B cell (primary cell): ENCODE measurements around the gene DNAJB8. TPM values are rescaled to one million over a fixed set of nuclear protein-coding genes. Genes with fewer than 3 reads are reported as not detected.

Experiments
- ATAC-seq: fragments of 200-7000 bp; cut with Tn5 transposase; one replicate; pipeline ENCODE4 v1.10.0; 2021; ENCODE audit warnings: low read depth, mild to moderate bottlenecking, moderate number of reproducible peaks, moderate library complexity
- CTCF ChIA-PET: fragments of 350-600 bp; sonication (Branson Sonifier 250); formaldehyde crosslinking; loops from one replicate; lab custom pipeline; 2021; ENCODE audit warnings: antibody characterized with exemption, inconsistent platforms; lab: Charles Lee
- POLR2A ChIA-PET: fragments of 350-600 bp; sonication (Branson Sonifier 250); formaldehyde crosslinking; loops from one replicate; lab custom pipeline; 2021; ENCODE audit warnings: antibody characterized with exemption; lab: Charles Lee
- DNase-seq: peaks from one replicate; pipeline ENCODE4 v3.0.0; 2013
- H2AFZ ChIP-seq: 2 replicates; pipeline ENCODE4 v1.6.1; 2012; ENCODE audit warnings: mild to moderate bottlenecking, low read depth, low read length; ENCODE audit not compliant: insufficient read depth, poor library complexity, severe bottlenecking
- H3K27ac ChIP-seq, 2 donors: 1 replicate in 1 of 2; 2 replicates in 1 of 2; pipeline ENCODE4 v1.5.1; 2012 to 2013; ENCODE audit warnings: low read length in 2 of 2, mild to moderate bottlenecking in 2 of 2, moderate library complexity in 1 of 2
- H3K27me3 ChIP-seq, 4 experiments: fragments of 200-600 bp in 1 of 4; sonication (generic) in 1 of 4; replicated peaks in 1 of 4; 1 replicate in 2 of 4; 2 replicates in 2 of 4; pipeline versions ENCODE4 v1.6.1 to v1.7.0; 2013 to 2016; ENCODE audit warnings: low read length in 3 of 4, mild to moderate bottlenecking in 2 of 4, mixed read lengths in 1 of 4, moderate library complexity in 1 of 4; ENCODE audit not compliant: insufficient read depth in 4 of 4, control insufficient read depth in 3 of 4; ENCODE audit errors: control extremely low read depth in 1 of 4
- H3K36me3 ChIP-seq, 2 experiments: replicated peaks in 1 of 2; 1 replicate in 1 of 2; 2 replicates in 1 of 2; pipeline versions ENCODE4 v1.6.1 to v1.7.1; 2013; ENCODE audit warnings: low read length in 1 of 2; ENCODE audit not compliant: insufficient read depth in 2 of 2, control insufficient read depth in 1 of 2; ENCODE audit errors: control extremely low read depth in 1 of 2, extremely low read depth in 1 of 2
- H3K4me1 ChIP-seq, 2 donors: fragments of 200-600 bp in 1 of 2; sonication (generic) in 1 of 2; 1 replicate in 1 of 2; 2 replicates in 1 of 2; pipeline versions ENCODE4 v1.5.1 to v1.6.1; 2013 to 2017; ENCODE audit warnings: low read length in 2 of 2; ENCODE audit not compliant: control insufficient read depth in 2 of 2, insufficient read depth in 2 of 2
- H3K4me2 ChIP-seq: replicated peaks from 2 replicates; pipeline ENCODE3; 2012; ENCODE audit warnings: mild to moderate bottlenecking, low read depth, low read length; ENCODE audit not compliant: poor library complexity, severe bottlenecking
- H3K4me3 ChIP-seq, 5 experiments: fragments of 200-600 bp in 1 of 5; sonication (generic) in 1 of 5; 1 replicate in 3 of 5; 2 replicates in 2 of 5; pipeline versions ENCODE4 v1.5.1 to v1.7.0; 2011 to 2016; ENCODE audit warnings: low read length in 4 of 5, mild to moderate bottlenecking in 4 of 5, low read depth in 2 of 5, control low read depth in 1 of 5, moderate library complexity in 1 of 5; ENCODE audit not compliant: insufficient read depth in 1 of 5; ENCODE audit errors: control extremely low read depth in 1 of 5, extremely low read depth in 1 of 5
- H3K79me2 ChIP-seq: fragments of 200-600 bp; sonication (generic); one replicate; pipeline ENCODE4 v1.6.0; 2016; ENCODE audit warnings: low read length; ENCODE audit not compliant: control insufficient read depth, insufficient read depth
- H3K9ac ChIP-seq: fragments of 200-600 bp; sonication (generic); 2 replicates; pipeline ENCODE4 v1.6.1; 2017; ENCODE audit warnings: mild to moderate bottlenecking, low read length, moderate library complexity
- H3K9me3 ChIP-seq, 3 donors: one replicate each; pipeline versions ENCODE4 v1.6.1 to v1.7.1; 2013; ENCODE audit warnings: low read length in 2 of 3; ENCODE audit not compliant: control insufficient read depth in 2 of 3, insufficient read depth in 1 of 3; ENCODE audit errors: control extremely low read depth in 1 of 3
- H4K20me1 ChIP-seq: 2 replicates; pipeline ENCODE4 v1.6.0; 2012; ENCODE audit warnings: mild to moderate bottlenecking, low read length; ENCODE audit not compliant: insufficient read depth, control insufficient read depth, poor library complexity, severe bottlenecking
- H3K27ac Mint-ChIP-seq: one replicate; pipeline ENCODE4 v1.8.0; 2021; ENCODE audit warnings: mixed read lengths
- H3K27me3 Mint-ChIP-seq: one replicate; pipeline ENCODE4 v1.8.0; 2021; ENCODE audit warnings: mixed read lengths
- H3K4me1 Mint-ChIP-seq: one replicate; pipeline ENCODE4 v1.8.0; 2021; ENCODE audit warnings: mixed read lengths
- H3K4me3 Mint-ChIP-seq: one replicate; pipeline ENCODE4 v1.8.0; 2021; ENCODE audit warnings: mixed read lengths
- H3K9me3 Mint-ChIP-seq: one replicate; pipeline ENCODE4 v1.8.0; 2022; ENCODE audit warnings: mixed read lengths; ENCODE audit not compliant: insufficient read depth
- EZH2 ChIP-seq: IDR thresholded peaks from 2 replicates; pipeline ENCODE4 v1.6.1; 2012; ENCODE audit warnings: borderline replicate concordance, low read depth, mild to moderate bottlenecking, moderate library complexity, low read length; ENCODE audit not compliant: insufficient read depth, poor library complexity, severe bottlenecking
- whole genome bisulfite sequencing: methylation state at CpG from one replicate; pipeline ENCODE4 v1.1.5; 2013; ENCODE audit warnings: missing lambda C conversion rate; ENCODE audit not compliant: insufficient coverage; 5-methylcytosine and 5-hydroxymethylcytosine counted together
- intact Hi-C: fragments of 100-400 bp; cut with micrococcal nuclease; formaldehyde crosslinking; loops from one replicate; pipeline ENCODE4 v1.10.0; 2022
- polyA plus RNA-seq: library from polyadenylated mRNA; depleted of rRNA; stranded (reverse); fragments of >200 nt; gene quantifications from 2 replicates; pipeline ENCODE4 v1.2.3, GENCODE V29; 2012
- total RNA-seq, 2 donors: library from RNA; stranded (reverse); fragments of 120-200 nt in 1 of 2; gene quantifications; 1 replicate in 1 of 2; 2 replicates in 1 of 2; pipeline versions ENCODE4 v1.2.3 to v1.2.4, GENCODE V29; 2013 to 2022
- TF ChIP-seq, protein P1 (sequence below): fragments of 200-600 bp; IDR thresholded peaks from one replicate; pipeline ENCODE4 v1.8.0; 2022; ENCODE audit warnings: antibody characterized with exemption, mild to moderate bottlenecking

DNAJB8 gene
- total and polyA plus RNA-seq, 2 donors (not counting 1 experiment from before 2014, with no cell fraction given): not detected

- H3K27ac Mint-ChIP-seq: no peak overlapping the region
- peak overlapping the region; percentile 85 for H3K4me3 Mint-ChIP-seq
- no peaks in the 10 kb centered on the region for H3K36me3 ChIP-seq
- TF ChIP-seq, protein P1, sequence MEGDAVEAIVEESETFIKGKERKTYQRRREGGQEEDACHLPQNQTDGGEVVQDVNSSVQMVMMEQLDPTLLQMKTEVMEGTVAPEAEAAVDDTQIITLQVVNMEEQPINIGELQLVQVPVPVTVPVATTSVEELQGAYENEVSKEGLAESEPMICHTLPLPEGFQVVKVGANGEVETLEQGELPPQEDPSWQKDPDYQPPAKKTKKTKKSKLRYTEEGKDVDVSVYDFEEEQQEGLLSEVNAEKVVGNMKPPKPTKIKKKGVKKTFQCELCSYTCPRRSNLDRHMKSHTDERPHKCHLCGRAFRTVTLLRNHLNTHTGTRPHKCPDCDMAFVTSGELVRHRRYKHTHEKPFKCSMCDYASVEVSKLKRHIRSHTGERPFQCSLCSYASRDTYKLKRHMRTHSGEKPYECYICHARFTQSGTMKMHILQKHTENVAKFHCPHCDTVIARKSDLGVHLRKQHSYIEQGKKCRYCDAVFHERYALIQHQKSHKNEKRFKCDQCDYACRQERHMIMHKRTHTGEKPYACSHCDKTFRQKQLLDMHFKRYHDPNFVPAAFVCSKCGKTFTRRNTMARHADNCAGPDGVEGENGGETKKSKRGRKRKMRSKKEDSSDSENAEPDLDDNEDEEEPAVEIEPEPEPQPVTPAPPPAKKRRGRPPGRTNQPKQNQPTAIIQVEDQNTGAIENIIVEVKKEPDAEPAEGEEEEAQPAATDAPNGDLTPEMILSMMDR: no peak
- peak; percentile 96 for TF ChIP-seq EZH2
- ATAC-seq (no peak), DNase-seq (peak; percentile 58)
- peak overlapping the region in 4 of 5 experiments; percentile 6 to 67 (median 50) for H3K4me3 ChIP-seq
- intact Hi-C loops: no loop called here
- no peak overlapping the region for H3K27ac ChIP-seq
- H3K9ac ChIP-seq: peak overlapping the region; percentile 61
- ChIA-PET POLR2A (interaction anchor here (1.0 kb wide), 1 partner anchor 366 kb away, joined by 3 read pairs; the partner anchor contains the start of gene RUVBL1), CTCF (interaction anchor here (0.7 kb wide), 1 partner anchor 119 kb away, joined by 3 read pairs; no protein-coding TSS in a partner anchor)
- H3K4me2 ChIP-seq: peak overlapping the region; percentile 94
- peaks cover 63 to 75% of the 10 kb centered on the region in 2 donors for H3K4me1 ChIP-seq
- peak overlapping the region; percentile 59 for H2AFZ ChIP-seq
- 2% methylated on average over 61 of the region's 61 CpGs for WGBS
- H3K27me3 ChIP-seq: peaks cover 0 to 92% (median 52%) of the 10 kb centered on the region in 4 experiments
- no peaks in the 10 kb centered on the region for H3K79me2 ChIP-seq
- H3K4me1 Mint-ChIP-seq: peaks cover 51% of the 10 kb centered on the region
- peaks cover 0 to 38% (median 0%) of the 10 kb centered on the region in 3 donors for H3K9me3 ChIP-seq
- no peaks in the 10 kb centered on the region for H3K9me3 Mint-ChIP-seq
- H3K27me3 Mint-ChIP-seq: peaks cover 44% of the 10 kb centered on the region
- no peaks in the 10 kb centered on the region for H4K20me1 ChIP-seq
Observed at GRCh38 chr3:128489927-128490649, 23.4 kb upstream of the DNAJB8 start.

GRCh38 chr3:128489674-128489926, 22.9 kb upstream of the DNAJB8 start:
- ATAC-seq (no peak), DNase-seq (peak; percentile 58)
- H3K27ac Mint-ChIP-seq: no peak overlapping the region
- Histone ChIP-seq H2AFZ (peak overlapping the region; percentile 59), H3K27me3 (peaks cover 0 to 93% (median 52%) of the 10 kb centered on the region in 4 experiments), H3K9ac (peak overlapping the region; percentile 61), H3K9me3 (peaks cover 0 to 41% (median 0%) of the 10 kb centered on the region in 3 donors), H3K79me2 (no peaks in the 10 kb centered on the region), H4K20me1 (no peaks in the 10 kb centered on the region), H3K36me3 (no peaks in the 10 kb centered on the region), H3K27ac (no peak overlapping the region), H3K4me2 (peak overlapping the region; percentile 94), H3K4me3 (peak overlapping the region; percentile 6 to 67 (median 46)), H3K4me1 (peaks cover 63 to 75% of the 10 kb centered on the region in 2 donors)
- TF ChIP-seq, protein P1: no peak
- TF ChIP-seq EZH2: peak; percentile 20
- peaks cover 49% of the 10 kb centered on the region for H3K4me1 Mint-ChIP-seq
- peaks cover 44% of the 10 kb centered on the region for H3K27me3 Mint-ChIP-seq
- intact Hi-C loops: no loop called here
- no peaks in the 10 kb centered on the region for H3K9me3 Mint-ChIP-seq
- 1% methylated on average over 26 of the region's 26 CpGs for WGBS
- peak overlapping the region; percentile 85 for H3K4me3 Mint-ChIP-seq
- POLR2A ChIA-PET: no interaction called here
- CTCF ChIA-PET: interaction anchor here (0.7 kb wide), 1 partner anchor 119 kb away, joined by 3 read pairs; no protein-coding TSS in a partner anchor
